Measurements from ENCODE around the gene MAP1B.
A peak's percentile ranks its signal among the peaks of the same experiment; 100 is the strongest.

Gene MAP1B

DNA sequence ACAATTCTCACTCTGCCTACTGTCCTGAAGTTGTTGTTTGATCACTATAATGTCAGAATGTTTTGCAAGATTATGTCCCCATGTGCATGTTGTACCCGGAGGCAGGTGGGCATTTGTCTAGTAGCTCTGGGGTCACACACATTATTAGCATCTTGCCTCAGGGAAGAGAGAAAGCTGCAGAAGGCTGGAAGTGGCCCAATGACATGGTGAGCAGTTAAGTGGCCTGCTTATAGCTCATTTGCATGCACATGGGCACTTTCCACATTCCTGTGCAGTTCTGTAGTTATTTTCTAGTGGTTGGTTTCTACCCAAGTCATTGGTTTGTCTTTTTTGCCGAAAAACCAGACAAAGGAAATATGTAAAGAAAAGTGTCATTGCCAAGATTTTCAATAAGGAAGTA is 80.9 kb downstream of the MAP1B start:
- no peak overlapping the region for H3K4me3 ChIP-seq (replicated peaks in 1 of 2; ENCODE audit: low read depth in 2 of 2, low read length in 2 of 2)
- TF ChIP-seq, protein P1, sequence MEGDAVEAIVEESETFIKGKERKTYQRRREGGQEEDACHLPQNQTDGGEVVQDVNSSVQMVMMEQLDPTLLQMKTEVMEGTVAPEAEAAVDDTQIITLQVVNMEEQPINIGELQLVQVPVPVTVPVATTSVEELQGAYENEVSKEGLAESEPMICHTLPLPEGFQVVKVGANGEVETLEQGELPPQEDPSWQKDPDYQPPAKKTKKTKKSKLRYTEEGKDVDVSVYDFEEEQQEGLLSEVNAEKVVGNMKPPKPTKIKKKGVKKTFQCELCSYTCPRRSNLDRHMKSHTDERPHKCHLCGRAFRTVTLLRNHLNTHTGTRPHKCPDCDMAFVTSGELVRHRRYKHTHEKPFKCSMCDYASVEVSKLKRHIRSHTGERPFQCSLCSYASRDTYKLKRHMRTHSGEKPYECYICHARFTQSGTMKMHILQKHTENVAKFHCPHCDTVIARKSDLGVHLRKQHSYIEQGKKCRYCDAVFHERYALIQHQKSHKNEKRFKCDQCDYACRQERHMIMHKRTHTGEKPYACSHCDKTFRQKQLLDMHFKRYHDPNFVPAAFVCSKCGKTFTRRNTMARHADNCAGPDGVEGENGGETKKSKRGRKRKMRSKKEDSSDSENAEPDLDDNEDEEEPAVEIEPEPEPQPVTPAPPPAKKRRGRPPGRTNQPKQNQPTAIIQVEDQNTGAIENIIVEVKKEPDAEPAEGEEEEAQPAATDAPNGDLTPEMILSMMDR (IDR thresholded peaks at IDR 0.05; ENCODE audit: low read depth, low read length): no peak
- no peak for DNase-seq (ENCODE audit: low read depth in 2 of 2)

DNA sequence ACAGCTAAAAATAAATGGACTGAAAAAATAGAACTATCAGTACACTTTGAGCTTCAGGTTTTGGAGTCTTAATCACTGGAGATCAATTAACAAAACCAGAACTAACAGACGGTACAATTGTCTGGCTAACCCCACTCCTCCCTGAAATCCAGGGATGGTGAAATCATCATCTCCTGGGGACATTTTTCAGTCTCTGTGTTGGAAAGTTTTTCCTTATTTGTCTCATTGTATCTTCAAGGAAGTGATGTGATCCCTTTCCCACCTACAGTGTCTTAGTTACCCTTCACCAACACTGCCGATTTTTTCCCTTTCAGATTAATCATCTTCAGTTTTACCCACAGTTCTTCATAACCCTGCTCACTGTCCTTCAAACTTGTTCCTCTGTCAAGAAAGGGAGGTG is 81.9 kb downstream of the MAP1B start:
- DNase-seq (ENCODE audit: low read depth in 2 of 2): peak in 1 of 2 donors; percentile 30
- no peak overlapping the region for H3K4me3 ChIP-seq (replicated peaks in 1 of 2; ENCODE audit: low read depth in 2 of 2, low read length in 2 of 2)
- TF ChIP-seq, protein P1 (IDR thresholded peaks at IDR 0.05; ENCODE audit: low read depth, low read length): no peak

DNA sequence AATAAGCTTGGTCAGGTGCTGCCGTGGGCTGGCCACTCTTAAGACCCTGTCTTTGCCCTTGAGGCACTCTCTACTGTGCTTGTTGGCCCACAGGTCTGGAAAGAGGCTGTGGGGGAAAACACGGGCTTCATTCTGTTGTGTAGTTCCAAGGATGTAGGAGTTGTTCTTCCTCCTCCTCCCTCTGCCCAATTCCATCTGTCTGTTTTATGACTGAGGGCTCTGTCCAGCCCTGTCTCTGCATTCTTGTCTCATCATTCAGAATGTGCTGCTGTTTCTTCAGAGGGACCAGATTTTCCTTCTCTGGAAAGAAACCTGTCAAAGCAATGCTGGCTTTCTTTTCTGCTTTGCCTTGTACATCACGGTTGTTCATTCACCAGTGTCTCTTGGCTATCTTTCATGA is 84.1 kb downstream of the MAP1B start:
- TF ChIP-seq, protein P1 (IDR thresholded peaks at IDR 0.05; ENCODE audit: low read depth, low read length): no peak
- no peak overlapping the region for H3K4me3 ChIP-seq (replicated peaks in 1 of 2; ENCODE audit: low read depth in 2 of 2, low read length in 2 of 2)
- DNase-seq (ENCODE audit: low read depth in 2 of 2): no peak

DNA sequence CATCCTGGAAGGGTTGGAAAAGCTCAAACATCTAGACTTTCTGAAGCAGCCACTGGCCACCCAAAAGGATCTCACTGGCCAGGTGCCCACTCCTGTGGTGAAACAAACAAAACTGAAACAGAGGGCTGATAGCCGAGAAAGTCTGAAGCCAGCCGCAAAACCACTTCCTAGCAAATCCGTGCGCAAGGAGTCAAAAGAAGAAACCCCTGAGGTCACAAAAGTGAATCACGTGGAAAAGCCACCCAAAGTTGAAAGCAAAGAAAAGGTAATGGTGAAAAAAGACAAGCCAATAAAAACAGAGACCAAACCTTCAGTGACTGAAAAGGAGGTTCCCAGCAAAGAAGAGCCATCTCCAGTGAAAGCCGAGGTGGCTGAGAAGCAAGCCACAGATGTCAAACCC is 87.6 kb downstream of the MAP1B start:
- no peak for DNase-seq (ENCODE audit: low read depth in 2 of 2)
- TF ChIP-seq, protein P1 (IDR thresholded peaks at IDR 0.05; ENCODE audit: low read depth, low read length): no peak
- no peak overlapping the region for H3K4me3 ChIP-seq (replicated peaks in 1 of 2; ENCODE audit: low read depth in 2 of 2, low read length in 2 of 2)

DNA sequence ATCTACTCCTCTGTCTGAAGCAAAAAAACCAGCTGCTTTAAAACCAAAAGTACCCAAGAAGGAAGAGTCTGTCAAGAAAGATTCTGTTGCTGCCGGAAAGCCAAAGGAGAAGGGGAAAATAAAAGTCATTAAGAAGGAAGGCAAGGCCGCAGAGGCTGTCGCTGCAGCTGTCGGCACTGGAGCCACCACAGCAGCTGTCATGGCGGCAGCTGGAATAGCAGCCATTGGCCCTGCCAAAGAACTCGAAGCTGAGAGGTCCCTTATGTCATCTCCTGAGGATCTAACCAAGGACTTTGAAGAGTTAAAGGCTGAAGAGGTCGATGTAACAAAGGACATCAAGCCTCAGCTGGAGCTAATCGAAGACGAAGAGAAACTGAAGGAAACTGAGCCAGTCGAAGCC is 88.3 kb downstream of the MAP1B start:
- H3K4me3 ChIP-seq (replicated peaks in 1 of 2; ENCODE audit: low read depth in 2 of 2, low read length in 2 of 2): no peak overlapping the region
- TF ChIP-seq, protein P1 (IDR thresholded peaks at IDR 0.05; ENCODE audit: low read depth, low read length): no peak
- DNase-seq (ENCODE audit: low read depth in 2 of 2): no peak

DNA sequence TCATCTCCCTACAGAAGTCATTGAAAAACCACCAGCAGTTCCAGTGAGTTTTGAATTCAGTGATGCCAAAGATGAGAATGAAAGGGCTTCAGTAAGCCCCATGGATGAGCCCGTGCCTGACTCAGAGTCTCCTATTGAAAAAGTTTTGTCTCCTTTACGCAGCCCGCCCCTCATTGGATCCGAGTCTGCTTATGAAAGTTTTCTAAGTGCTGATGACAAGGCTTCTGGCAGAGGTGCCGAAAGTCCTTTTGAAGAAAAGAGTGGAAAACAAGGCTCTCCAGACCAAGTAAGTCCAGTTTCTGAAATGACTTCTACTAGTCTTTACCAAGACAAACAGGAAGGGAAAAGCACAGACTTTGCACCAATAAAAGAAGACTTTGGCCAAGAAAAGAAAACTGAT is 90.1 kb downstream of the MAP1B start:
- DNase-seq (ENCODE audit: low read depth in 2 of 2): no peak
- H3K4me3 ChIP-seq (replicated peaks in 1 of 2; ENCODE audit: low read depth in 2 of 2, low read length in 2 of 2): no peak overlapping the region
- TF ChIP-seq, protein P1 (IDR thresholded peaks at IDR 0.05; ENCODE audit: low read depth, low read length): no peak

DNA sequence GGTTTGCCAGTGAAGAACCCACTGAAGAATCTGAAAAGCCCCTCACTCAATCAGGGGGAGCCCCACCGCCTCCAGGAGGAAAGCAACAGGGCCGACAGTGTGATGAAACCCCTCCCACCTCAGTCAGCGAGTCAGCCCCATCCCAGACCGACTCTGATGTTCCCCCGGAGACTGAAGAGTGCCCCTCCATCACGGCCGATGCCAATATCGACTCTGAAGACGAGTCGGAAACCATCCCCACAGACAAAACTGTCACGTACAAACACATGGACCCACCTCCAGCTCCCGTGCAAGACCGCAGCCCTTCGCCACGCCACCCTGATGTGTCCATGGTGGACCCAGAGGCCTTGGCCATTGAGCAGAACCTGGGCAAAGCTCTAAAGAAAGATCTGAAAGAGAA is 92.4 kb downstream of the MAP1B start:
- TF ChIP-seq, protein P1 (IDR thresholded peaks at IDR 0.05; ENCODE audit: low read depth, low read length): no peak
- H3K4me3 ChIP-seq (replicated peaks in 1 of 2; ENCODE audit: low read depth in 2 of 2, low read length in 2 of 2): no peak overlapping the region
- no peak for DNase-seq (ENCODE audit: low read depth in 2 of 2)

Measured in cardiac fibroblast (primary cell).